HL-60 (cell line): ENCODE measurements around the gene PABPN1.

Source experiments
- DNase-seq, 2 experiments: peaks; one replicate each; pipeline ENCODE4 v3.0.0-alpha.2; 2010 to 2020; ENCODE audit warnings: low read depth in 1 of 2, low spot score in 1 of 2
- H3K27ac ChIP-seq: fragments of 250-450 bp; sonication (Bioruptor Pico); replicated peaks from 2 replicates; pipeline ENCODE4 v1.5.1; 2020; ENCODE audit warnings: mild to moderate bottlenecking, moderate library complexity
- H3K27me3 ChIP-seq: fragments of 250-450 bp; sonication (Bioruptor Pico); 2 replicates; pipeline ENCODE4 v1.5.1; 2021; ENCODE audit warnings: mild to moderate bottlenecking, moderate library complexity; ENCODE audit not compliant: insufficient read depth, poor library complexity, severe bottlenecking
- H3K4me3 ChIP-seq: replicated peaks from 2 replicates; pipeline ENCODE4 v1.5.1; 2011; ENCODE audit warnings: mild to moderate bottlenecking, control low read depth, low read length; ENCODE audit not compliant: insufficient read depth
- CTCF ChIP-seq: IDR thresholded peaks from one replicate; pipeline ENCODE4 v1.5.1; 2011; ENCODE audit warnings: low read length, control low read depth, inconsistent platforms; ENCODE audit not compliant: insufficient read depth
- GABPA ChIP-seq: IDR thresholded peaks from 2 replicates; pipeline ENCODE4 v1.6.1; 2012; ENCODE audit warnings: low read depth
- POLR2AphosphoS5 ChIP-seq: IDR thresholded peaks from 2 replicates; pipeline ENCODE4 v1.6.1; 2012; ENCODE audit warnings: low read depth
- REST ChIP-seq: IDR thresholded peaks from 2 replicates; pipeline ENCODE4 v1.6.1; 2012; ENCODE audit warnings: low read depth; ENCODE audit not compliant: insufficient replicate concordance
- SPI1 ChIP-seq: IDR thresholded peaks from 2 replicates; pipeline ENCODE4 v1.6.1; 2012; ENCODE audit warnings: low read depth, mild to moderate bottlenecking, borderline replicate concordance

PABPN1 gene

GRCh38 chr14:23296012-23296777 is 25.1 kb upstream of the PABPN1 start:
- no peak for TF ChIP-seq POLR2AphosphoS5
- no peak for TF ChIP-seq REST
- TF ChIP-seq GABPA, result no peak
- TF ChIP-seq CTCF, result no peak
- TF ChIP-seq SPI1, result no peak
- Histone ChIP-seq H3K27ac (no peak overlapping the region), H3K4me3 (no peak overlapping the region), H3K27me3 (no peaks in the 10 kb centered on the region)
- no peak for DNase-seq

- DNase-seq, result no peak
- TF ChIP-seq GABPA (no peak), REST (no peak), SPI1 (no peak), POLR2AphosphoS5 (no peak), CTCF (no peak)
- H3K4me3 ChIP-seq, result no peak overlapping the region
- no peaks in the 10 kb centered on the region for H3K27me3 ChIP-seq
- no peak overlapping the region for H3K27ac ChIP-seq
Measured at GRCh38 chr14:23297096-23297495, 24.2 kb upstream of the PABPN1 start.

GRCh38 chr14:23297611-23298277 is 23.5 kb upstream of the PABPN1 start:
- Histone ChIP-seq H3K27me3 (no peaks in the 10 kb centered on the region), H3K27ac (no peak overlapping the region), H3K4me3 (no peak overlapping the region)
- DNase-seq, result no peak
- TF ChIP-seq POLR2AphosphoS5 (no peak), CTCF (no peak), REST (no peak), SPI1 (no peak), GABPA (no peak)
